Islet of Langerhans (tissue), 1 donor: ENCODE measurements around the gene INPP4A.

Experiments used
- FAIRE-seq: peaks from one replicate; lab custom pipeline; 2011; peaks lifted over from hg19 to GRCh38; lab: Jason Lieb, UNC

The INPP4A gene

DNA sequence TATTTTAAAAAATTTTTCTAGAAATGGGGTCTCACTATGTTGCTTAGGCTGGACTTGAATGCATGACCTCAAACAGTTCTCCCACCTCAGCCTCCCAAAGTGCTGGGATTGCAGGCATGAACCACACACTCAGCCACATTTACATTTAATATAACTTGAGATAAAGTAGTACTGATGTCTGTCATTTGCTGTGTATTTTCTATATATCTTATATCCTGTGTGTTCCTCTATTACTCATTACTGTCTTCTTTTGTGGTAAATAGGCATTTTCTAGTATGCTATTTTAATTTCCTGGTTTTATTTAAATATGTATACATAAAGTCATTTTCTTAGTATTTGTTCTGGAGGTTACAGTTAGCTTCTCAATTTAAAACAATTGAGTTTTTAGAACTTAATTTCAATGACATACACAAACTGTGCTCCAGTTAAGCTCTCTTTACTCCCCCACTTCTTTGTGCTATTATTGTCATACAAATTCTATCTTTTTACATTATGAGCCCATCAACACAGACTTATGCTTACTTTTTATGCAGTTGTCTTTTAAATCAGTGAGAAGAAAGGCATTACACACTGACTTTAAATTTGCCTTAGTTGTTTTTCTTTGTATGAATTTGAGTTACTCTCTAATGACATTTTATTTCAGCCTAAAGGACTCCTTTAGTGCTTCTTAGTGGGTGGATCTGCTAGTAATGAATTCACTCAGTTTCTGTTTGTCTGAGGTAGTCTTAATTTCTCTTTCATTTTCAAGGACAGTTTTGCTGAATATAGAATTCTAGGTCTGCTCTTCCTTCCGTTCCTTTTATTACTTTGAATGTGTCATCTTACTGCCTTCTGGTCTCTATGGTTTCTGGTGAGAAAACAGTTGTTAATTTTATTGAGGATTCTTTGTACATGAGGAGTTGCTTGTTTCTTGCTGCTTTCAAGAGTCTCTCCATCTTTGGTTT lies 6.2 kb upstream of the INPP4A start:
- FAIRE-seq = no peak

DNA sequence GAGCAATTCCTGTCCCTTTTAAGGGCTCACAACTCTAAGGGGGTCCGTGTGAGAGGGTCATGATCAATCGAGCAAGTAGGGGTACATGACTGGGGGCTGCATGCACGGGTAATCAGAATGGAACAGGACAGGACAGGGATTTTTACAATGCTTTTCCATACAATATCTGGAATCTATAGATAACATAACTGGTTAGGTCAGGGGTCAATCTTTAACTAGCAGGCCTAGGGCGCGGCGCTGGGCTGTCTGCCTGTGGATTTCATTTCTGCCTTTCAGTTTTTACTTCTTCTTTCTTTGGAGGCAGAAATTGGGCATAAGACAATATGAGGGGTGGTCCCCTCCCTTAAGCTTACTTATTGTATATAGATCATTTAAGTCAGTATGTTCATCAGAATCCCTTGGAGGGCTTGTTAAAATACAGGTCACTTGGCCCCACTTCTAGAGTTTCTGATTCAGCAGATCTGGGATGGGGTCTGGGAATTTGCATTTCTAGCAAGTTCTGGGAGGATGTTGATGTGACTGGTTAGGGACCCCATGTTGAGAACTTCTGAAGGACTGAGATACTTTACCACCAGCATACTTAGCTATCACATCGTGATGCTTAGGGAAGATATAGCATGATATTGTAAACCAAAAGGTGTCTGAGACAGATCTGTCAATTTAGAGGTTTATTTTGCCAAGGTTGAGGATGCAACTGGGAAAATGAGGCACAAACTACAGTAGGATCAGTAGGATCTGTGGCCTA lies 2.8 kb upstream of the INPP4A start:
- no peak for FAIRE-seq

DNA sequence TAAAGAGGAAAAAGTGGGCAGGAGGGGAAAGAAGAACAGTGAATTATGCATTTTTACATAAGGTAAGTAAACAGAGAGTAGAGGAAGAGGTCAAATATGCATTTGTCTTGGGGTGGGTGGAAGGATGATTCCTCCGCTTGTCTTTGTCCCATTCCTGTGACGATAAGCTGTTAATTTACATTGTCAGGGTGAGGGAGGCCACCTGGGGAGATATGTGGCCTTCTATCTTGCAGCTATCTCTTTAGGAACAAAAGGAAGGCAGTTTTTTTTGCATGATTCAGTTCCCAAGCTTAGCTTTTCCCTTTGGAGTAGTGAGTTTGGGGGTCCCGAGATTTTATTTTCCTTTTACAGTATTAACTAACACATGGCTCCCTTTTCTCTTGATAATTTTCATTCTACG lies 2.2 kb upstream of the INPP4A start:
- FAIRE-seq = no peak

DNA sequence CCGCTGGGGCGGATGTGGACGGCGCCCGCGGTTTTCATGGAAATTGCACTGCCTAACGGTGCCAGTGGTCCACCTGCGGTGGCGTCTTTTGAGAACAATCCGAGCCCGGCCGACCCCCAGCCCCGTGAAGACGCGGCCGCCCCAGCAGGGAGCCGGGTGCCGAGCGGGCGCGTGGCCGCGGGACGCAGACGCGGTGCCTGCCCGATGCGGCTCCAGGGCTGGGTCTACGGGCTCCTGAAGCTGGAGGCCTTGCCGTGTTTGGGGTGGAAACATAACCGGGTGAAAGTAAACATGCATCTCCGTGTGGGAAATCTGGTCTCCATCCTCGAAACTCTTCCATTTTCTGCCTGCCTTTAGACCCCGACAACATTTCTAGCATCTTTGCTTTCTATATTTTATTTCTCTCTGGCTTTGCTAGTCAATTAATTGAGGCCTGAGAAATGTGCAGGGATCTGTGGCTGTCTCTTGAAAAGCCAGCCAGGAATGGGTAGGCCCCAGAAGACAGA lies 572 bp downstream of the INPP4A start:
- no peak for FAIRE-seq

DNA sequence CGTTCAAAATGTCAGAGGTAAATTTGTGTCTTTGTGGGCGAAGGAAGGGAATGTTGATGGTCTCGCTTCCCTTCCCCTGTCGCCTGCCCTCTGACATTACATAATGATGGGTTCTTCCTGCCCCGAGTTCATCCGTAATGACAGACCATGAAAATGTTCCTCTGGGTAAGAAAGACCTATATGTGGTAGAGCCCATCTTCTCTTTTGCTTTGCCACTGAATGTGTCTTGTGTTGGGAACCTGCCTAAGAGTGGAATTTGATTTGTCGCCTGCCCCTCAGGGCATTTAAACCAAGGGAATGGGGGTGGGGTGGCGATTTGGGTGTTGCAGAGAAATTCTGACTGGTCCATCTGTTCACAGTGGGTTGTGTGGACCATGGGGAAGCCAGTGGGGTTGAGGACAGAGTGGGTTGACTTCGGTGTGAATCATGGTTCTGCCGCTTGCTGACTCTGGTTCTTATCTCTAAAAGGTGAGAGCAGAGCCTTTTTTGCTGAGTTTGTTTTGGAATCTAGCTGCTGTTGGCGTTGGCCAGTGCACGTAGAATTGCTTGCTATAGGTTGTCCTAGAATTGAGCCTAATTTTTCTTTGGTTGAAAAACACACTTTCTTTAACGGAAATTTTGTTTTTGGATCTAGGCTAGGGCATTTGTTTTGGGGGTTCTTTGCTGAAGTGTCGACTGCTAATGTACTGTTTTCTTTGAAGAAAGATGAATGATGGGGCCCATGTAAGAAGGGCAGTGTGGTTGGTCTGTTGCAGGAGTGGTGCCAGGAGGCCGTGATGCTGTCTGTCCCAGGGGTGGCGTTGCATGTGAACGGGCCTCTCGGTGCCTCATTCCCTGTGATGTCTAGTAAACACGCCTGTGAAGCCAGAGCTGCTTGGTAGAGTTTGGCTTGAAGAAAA lies 1.3 kb downstream of the INPP4A start:
- FAIRE-seq = no peak

DNA sequence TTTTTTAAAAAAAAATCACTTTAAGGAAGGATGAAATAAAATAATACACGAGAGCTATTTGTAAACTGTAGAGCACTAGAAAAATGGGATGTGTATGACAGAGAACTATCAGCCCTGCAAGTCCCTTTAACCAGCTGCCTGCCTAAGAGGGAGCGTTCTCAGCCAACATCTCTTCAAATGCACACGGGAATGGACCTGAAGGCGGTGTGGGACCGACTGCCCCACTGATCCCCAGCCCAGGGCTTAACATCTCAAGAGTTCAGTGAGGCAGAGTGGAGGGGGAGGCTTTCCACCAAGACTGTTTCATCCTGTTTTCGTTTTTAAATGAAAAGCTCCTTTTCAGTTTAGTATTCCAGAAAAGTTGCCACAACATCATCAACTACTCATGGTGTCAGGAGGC lies 2.2 kb downstream of the INPP4A start:
- no peak for FAIRE-seq

DNA sequence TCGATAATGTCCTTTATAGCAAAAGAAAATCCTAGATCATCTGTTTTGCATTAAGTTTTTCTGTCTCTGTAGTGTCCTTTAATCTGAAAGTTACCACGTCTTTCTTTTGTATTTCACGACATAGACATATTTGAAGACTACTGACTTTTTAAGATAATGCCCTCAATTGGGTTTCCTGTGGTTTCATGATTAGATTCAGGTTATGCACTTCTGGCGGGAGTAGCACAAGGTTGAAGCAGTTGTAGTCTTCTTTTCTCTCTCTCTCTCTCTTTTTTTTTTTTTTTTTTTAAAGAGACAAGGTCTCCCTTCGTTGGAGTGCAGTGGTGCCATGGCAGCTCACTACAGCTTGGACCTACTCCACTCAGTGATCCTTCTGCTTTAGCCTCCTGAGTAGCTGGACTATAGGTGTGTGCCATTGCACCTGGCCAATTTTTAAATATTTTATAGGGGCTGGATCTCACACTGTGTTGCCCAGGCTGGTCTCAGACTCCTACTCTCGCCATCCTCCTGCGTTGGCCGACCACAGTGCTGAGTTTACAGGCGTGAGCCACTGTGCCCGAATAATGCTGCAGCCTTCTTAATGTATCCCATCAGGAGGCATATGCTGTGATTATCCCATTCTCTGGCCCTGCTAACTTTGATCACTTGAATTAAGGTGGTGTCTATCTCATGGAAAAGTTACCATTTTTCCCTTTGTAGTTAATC lies 3.9 kb downstream of the INPP4A start:
- FAIRE-seq = no peak

DNA sequence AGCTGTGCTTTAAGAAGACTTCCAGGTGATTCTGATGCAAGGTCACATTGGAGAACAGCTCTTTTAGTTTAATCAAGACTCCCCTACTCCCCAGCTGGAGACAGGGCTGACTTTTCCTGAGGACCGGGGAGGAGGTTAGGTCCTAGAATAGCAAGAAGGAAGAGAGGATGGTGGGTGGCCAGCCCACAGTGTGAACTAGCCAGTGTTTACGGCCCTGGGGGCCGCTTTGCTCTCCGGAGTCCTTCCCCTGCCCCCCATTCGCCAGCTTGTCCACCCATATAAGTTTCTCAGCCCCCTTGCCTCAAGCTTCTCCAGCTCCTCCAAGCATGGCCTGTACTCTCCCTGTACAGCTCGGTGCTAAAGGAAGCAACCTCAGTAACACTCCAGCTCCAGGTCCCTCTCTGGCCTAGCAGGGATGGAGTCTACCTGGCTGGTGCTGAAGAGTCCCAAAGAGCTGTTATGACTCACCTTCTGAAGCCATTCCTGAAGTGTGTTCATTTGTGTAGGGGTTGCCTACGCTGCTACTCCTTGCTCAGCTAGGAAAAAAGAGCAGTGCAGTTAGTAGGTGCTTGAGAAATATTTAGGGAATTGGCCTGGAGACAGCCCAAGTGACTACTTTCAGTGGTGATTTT lies 7.9 kb downstream of the INPP4A start:
- no peak for FAIRE-seq

DNA sequence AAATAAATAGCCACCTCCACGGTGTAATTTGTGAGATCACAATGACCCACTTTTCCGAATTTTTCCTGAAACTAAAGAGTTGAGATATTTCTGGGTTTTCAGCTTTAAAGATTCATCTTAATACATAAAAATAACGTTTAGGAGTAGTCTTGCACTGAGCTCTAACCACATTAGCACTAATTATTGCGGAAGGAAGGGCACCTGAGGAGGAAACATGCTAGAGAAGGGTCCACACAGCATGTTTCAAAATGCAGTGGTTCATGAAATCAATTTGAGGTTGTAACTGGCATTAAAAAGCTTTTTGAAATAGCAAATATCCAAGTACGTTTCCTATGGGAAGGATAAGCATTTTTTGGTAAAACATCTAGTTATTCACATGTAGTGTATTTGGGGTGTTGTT lies 8.4 kb downstream of the INPP4A start:
- no peak for FAIRE-seq

DNA sequence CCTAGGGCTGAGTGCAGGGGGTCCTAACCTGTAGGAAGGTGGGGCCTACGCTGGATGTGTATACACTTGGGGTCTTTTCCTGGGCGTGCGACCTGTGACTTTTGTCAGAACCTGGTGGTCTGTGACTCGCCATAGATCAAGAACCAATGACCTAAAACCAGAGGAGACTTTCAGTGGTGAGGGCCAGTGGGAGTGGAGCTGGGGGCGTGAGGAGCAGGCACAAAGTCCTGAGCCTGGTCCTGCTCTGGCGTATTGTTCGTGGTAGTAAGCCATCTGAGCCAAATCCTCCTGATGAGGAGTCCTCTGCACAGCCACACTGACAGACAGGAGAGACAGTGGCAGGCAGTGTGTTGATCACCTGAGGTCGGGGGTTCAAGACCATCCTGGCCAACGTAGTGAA lies 8.9 kb downstream of the INPP4A start:
- no peak for FAIRE-seq

DNA sequence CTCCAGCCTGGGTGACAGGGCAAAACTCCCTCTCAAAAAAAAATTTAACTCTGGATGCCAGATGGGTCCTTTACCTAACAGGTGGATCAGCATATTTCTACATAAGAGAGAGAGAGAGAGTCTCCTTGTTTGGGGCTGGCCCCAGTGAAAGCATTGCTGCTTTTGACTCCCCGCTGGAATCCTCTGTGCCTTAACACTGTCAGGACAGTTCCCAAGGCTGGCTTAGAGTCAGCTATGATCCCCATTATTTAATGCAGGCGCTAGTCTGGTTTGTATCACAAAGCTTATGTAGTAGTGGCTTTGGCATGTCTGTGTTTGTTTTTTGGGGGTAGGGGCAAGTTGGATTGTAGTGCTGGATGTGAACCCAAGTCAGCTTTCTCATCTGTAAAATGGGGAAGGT lies 9.4 kb downstream of the INPP4A start:
- FAIRE-seq = no peak

DNA sequence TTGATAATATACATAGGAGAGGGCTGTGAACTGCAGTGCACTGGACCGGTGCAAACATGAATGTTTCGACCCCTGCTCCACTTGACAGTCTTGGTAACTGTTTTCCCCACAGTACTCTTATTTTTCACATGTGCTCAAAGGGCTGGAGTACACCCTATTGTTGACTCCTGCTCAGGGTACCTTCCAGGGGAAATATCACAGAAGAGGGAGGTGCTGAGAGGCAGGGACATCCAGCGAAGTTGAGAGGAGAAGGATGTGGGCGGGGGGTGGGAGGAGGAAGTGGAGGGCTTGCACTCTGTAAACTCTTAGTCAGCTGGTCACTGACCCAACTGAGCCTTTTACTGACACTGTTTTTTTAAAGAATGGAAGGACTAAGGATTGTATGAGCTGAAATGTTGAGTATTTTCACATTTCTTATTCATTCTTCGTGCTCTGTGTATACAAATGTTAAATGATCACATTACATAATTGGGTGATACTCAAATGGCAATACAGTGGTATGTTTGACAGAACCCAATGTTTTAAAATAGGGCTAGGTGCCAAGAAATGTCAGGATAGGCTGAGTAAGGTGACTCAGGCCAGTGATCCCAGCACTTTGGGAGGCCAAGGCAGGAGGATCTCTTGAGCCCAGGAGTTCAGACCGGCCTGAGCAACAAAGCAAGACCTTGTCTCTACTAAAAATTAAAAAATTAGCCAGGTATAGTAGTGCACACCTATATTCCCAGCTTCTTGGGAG lies 10.0 kb downstream of the INPP4A start:
- no peak for FAIRE-seq

DNA sequence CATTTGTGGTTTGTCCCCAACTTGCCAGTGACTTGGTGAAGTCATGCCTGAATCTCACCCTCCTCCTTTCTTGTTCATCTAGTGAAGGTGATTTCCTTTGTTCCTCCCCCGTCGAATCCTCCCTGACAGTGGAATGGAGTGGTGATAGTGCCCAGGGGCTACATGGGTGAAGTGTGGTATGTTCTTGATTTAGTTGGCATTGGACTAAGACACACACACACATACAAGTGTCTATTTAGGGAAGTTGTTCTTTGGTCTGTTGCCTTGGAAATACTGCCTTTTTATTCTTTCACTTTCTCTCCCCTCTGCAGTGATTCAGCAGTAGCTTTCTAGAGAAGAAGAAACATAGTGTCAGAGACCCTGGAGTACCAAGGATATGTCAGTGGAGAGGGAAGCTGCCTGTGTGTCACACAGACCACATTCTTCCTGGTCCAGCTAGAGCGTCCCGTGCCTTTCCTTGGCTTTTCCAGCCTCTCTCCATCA lies 10.9 kb downstream of the INPP4A start:
- no peak for FAIRE-seq

DNA sequence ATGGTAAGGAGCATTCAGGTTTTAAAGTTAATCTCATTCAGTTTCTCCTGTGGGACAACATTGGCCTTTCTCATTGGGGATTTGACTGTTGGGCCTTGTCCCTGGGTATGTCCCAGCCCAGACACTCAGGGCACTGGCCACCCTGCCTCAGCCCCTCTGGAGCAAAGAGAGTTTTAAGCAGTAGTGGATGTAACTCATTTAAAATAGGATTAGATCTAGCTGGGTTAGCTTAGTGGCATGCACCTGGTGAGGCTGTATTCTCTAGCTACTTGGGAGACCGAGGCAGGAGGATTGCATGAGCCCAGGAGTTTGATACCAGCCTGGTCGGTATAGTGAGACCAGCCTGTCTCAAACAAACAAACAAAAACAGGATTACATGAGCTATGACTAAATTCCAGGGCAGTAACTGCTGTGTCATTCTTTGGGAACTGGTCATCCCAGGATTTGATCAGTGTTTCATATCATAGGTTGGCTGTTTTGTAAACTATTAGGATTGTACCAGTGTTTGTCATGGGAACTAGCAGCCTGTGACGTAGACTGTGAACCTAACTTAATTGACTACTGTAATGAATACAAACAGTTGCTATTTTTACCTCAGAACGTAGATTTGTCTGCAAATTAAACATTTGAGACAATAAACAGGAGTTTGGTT lies 12.5 kb downstream of the INPP4A start:
- no peak for FAIRE-seq

DNA sequence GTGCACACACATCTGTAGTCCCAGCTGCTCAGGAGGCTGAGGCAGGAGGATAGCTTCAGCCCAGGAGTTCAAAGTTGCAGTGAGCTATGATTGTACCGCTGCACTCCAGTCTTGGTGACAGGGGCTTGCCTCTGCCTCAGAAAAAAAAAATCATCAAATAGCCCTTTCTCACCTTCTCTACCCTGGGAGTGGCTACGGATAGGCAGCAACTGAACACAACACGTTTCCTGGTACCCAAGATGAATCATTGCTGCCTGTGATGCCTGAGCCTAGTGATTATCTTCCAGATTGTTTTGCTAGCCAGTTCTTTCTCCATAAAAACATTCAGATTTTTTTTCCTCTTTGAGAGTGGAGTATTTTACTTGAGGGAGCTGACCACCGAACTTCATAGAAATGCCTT lies 13.5 kb downstream of the INPP4A start:
- no peak for FAIRE-seq

DNA sequence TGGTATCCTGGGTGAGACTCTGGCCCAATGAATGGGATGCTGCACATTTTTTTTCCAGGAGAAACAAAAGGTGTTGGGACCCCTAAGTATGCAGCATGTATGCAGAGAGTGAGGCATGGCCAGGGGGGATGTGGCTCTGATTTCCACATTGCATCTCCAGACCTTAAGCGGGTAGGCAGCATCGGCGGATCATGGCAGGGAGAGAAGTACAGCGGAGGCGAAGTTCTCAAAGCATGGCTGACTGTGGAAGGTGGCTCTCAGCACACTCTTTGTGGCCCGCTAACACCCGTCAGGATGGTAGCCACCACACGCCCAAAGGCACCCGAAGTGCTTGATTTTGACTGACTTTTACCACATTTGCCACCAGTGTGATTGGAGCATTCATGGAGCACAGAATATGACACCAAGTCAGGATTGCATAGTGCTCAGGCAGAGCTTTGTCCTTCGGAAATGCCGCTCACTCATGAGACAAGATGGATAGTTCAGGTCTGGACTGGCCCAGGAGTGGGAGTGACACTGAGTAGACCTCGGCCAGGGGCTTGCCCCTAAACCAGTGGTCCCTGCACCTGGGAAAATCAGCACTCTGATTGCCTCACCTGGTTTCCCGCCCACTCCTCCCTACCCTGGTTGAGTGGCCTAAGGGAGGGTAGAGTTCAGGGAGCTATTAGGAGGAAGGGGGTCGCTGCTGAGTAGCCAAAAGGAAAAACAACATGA lies 14.2 kb downstream of the INPP4A start:
- FAIRE-seq = no peak

DNA sequence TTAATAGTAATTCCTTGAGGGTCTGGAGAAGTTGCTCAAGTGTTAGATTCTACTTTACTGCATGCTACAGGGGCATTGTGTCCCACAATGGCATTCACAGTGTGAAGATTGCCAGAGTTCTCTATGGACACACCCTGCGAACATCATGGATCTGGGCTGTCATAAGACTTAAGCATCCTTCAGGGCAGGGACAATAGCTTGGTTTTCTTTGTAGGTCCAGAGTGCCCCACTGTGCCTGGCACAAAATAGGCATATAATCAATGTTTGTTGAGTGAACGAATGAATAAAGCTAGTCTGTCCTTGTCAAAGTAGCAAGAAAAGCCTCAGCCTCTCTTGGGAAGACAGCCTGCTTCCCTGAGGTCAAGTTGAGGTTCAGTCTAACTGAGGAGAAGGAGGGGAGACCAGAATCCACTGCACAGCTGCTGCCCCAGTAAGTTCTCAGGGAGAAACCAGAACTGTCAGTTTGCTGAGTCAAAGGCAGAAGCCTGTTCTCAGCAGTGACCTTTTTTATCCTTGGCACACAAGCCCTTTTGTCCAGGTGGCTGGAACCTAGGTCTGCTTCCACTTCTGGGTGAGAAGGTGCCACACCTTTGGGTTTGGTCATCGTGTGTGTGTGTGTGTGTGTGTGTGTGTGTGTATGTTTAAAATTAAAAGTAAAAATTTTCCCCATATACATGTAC lies 15.0 kb downstream of the INPP4A start:
- FAIRE-seq = no peak
